22Rv1 (cell line): ENCODE measurements around the gene SLC26A4.

Source experiments
- ZFX ChIP-seq: fragments of 450-650 bp; IDR thresholded peaks from 2 replicates; pipeline ENCODE4 v1.6.1; 2017; ENCODE audit warnings: antibody characterized with exemption, borderline replicate concordance
- TF ChIP-seq, protein P1 (sequence below): fragments of 450-650 bp; IDR thresholded peaks from 2 replicates; pipeline ENCODE4 v1.5.1; 2017; ENCODE audit warnings: mild to moderate bottlenecking

DNA sequence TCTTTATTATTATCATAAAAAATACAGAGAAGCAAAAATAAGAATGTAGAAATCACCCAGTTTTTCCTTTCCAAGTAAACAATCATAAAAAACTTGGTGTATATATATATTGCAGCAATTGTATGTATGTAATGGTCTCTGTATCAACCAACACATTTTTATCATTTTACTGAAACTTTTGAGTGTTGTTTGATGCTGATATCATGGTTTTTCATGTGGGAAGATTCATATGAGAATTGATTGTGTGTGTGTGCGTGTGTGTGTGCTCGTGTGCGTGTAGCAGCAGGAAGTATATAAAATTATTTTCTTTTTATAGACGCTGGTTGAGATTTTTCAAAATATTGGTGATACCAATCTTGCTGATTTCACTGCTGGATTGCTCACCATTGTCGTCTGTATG is 22.3 kb downstream of the SLC26A4 start:
- TF ChIP-seq, protein P1, sequence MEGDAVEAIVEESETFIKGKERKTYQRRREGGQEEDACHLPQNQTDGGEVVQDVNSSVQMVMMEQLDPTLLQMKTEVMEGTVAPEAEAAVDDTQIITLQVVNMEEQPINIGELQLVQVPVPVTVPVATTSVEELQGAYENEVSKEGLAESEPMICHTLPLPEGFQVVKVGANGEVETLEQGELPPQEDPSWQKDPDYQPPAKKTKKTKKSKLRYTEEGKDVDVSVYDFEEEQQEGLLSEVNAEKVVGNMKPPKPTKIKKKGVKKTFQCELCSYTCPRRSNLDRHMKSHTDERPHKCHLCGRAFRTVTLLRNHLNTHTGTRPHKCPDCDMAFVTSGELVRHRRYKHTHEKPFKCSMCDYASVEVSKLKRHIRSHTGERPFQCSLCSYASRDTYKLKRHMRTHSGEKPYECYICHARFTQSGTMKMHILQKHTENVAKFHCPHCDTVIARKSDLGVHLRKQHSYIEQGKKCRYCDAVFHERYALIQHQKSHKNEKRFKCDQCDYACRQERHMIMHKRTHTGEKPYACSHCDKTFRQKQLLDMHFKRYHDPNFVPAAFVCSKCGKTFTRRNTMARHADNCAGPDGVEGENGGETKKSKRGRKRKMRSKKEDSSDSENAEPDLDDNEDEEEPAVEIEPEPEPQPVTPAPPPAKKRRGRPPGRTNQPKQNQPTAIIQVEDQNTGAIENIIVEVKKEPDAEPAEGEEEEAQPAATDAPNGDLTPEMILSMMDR: no peak
- no peak for TF ChIP-seq ZFX
